Fibroblast of the aortic adventitia (primary cell): ENCODE data around the gene PTGER2. TPM values are rescaled to one million over a fixed set of nuclear protein-coding genes. Genes with fewer than 3 reads are reported as not detected.

ENCODE experiments used
- DNase-seq: peaks from one replicate; pipeline ENCODE4 v3.0.0-alpha.2; 2010; ENCODE audit warnings: low read depth
- H3K4me3 ChIP-seq: 2 replicates; pipeline ENCODE4 v1.5.1; 2011; ENCODE audit warnings: low read depth, mild to moderate bottlenecking, control low read depth, low read length, moderate library complexity
- CTCF ChIP-seq: IDR thresholded peaks from 2 replicates; pipeline ENCODE4 v1.5.1; 2011; ENCODE audit warnings: mild to moderate bottlenecking, low read length, control low read depth, inconsistent platforms; ENCODE audit not compliant: insufficient read depth
- total RNA-seq: library from RNA; depleted of rRNA; stranded (reverse); fragments of >200 nt; gene quantifications from 2 replicates; pipeline ENCODE4 v1.2.3, GENCODE V29; 2012; ENCODE audit warnings: low replicate concordance

PTGER2 gene
- total RNA-seq, 1 donor: 50.1 TPM

- H3K4me3 ChIP-seq: no peak overlapping the region
- DNase-seq: no peak
- TF ChIP-seq CTCF: no peak
Measured at GRCh38 chr14:52352569-52352968, 38.5 kb downstream of the PTGER2 start.

GRCh38 chr14:52354242-52354641 lies 40.1 kb downstream of the PTGER2 start:
- no peak for TF ChIP-seq CTCF
- H3K4me3 ChIP-seq: no peak overlapping the region
- DNase-seq: peak; percentile 20

GRCh38 chr14:52355016-52355431 lies 40.9 kb downstream of the PTGER2 start:
- H3K4me3 ChIP-seq: peak overlapping the region; percentile 6
- peak; percentile 94 for DNase-seq
- TF ChIP-seq CTCF: no peak

GRCh38 chr14:52355526-52355925 lies 41.4 kb downstream of the PTGER2 start:
- no peak for DNase-seq
- no peak for TF ChIP-seq CTCF
- no peak overlapping the region for H3K4me3 ChIP-seq

- DNase-seq: no peak
- no peak overlapping the region for H3K4me3 ChIP-seq
- no peak for TF ChIP-seq CTCF
Measured at GRCh38 chr14:52356025-52356424, 41.9 kb downstream of the PTGER2 start.

GRCh38 chr14:52360831-52361230 lies 46.7 kb downstream of the PTGER2 start:
- no peak for TF ChIP-seq CTCF
- no peak for DNase-seq
- H3K4me3 ChIP-seq: no peak overlapping the region

GRCh38 chr14:52363041-52363704 lies 49.1 kb downstream of the PTGER2 start:
- no peak for TF ChIP-seq CTCF
- DNase-seq: peak; percentile 47
- no peak overlapping the region for H3K4me3 ChIP-seq
